HepG2 (cell line): ENCODE measurements around the gene CHEK2.

Source experiments
- KDM5A ChIP-seq: fragments of 200-600 bp; sonication (generic); IDR thresholded peaks from 2 replicates; pipeline ENCODE4 v1.7.0; 2018; ENCODE audit warnings: antibody characterized with exemption, mild to moderate bottlenecking, low read length, borderline replicate concordance
- NFE2L1 ChIP-seq: sonication (generic); formaldehyde crosslinking; IDR thresholded peaks from 2 replicates; pipeline ENCODE4 v1.4.0; 2020; ENCODE audit warnings: missing genetic modification reagents, mild to moderate bottlenecking, borderline replicate concordance
- POLR2A ChIP-seq, 2 experiments: IDR thresholded peaks; 2 replicates each; pipeline ENCODE4 v1.6.1; 2011; ENCODE audit warnings: low read depth in 2 of 2, low read length in 2 of 2, mild to moderate bottlenecking in 1 of 2, moderate library complexity in 1 of 2; ENCODE audit not compliant: insufficient read depth in 1 of 2
- RNF2 ChIP-seq: fragments of 450-650 bp; conservative IDR thresholded peaks from 2 replicates; pipeline ENCODE4 v1.6.1; 2016; ENCODE audit warnings: low read depth
- THAP7 ChIP-seq: sonication (generic); formaldehyde crosslinking; IDR thresholded peaks from 2 replicates; pipeline ENCODE4 v1.8.1; 2023; ENCODE audit warnings: mild to moderate bottlenecking, missing genetic modification reagents
- ZBTB20 ChIP-seq: sonication (generic); formaldehyde crosslinking; IDR thresholded peaks from 2 replicates; pipeline ENCODE4 v1.8.1; 2023; ENCODE audit warnings: missing genetic modification reagents, low read depth, mild to moderate bottlenecking, borderline replicate concordance
- ZBTB38 ChIP-seq: sonication (generic); formaldehyde crosslinking; IDR thresholded peaks from 2 replicates; pipeline ENCODE4 v1.5.1; 2020; ENCODE audit warnings: mild to moderate bottlenecking, missing genetic modification reagents
- ZNF512 ChIP-seq: sonication (generic); formaldehyde crosslinking; IDR thresholded peaks from 2 replicates; pipeline ENCODE4 v1.4.0; 2020; ENCODE audit warnings: mild to moderate bottlenecking, missing genetic modification reagents
- ZNF841 ChIP-seq: sonication (generic); formaldehyde crosslinking; IDR thresholded peaks from 2 replicates; pipeline ENCODE4 v1.8.1; 2023; ENCODE audit warnings: missing genetic modification reagents, borderline replicate concordance
- ZZZ3 ChIP-seq: sonication (generic); formaldehyde crosslinking; IDR thresholded peaks from 2 replicates; pipeline ENCODE4 v1.4.0; 2020; ENCODE audit warnings: missing genetic modification reagents, mild to moderate bottlenecking, borderline replicate concordance

- TF ChIP-seq NFE2L1 (CRISPR knock-in tag) (no peak), RNF2 (no peak), KDM5A (no peak), POLR2A (IDR thresholded peaks at IDR 0.05; ENCODE audit: insufficient read depth in 1 of 2, low read depth in 2 of 2, low read length in 2 of 2) (no peak), ZBTB38 (no peak), ZNF841 (CRISPR knock-in tag) (no peak), ZNF512 (CRISPR knock-in tag) (no peak), ZZZ3 (CRISPR knock-in tag) (no peak), THAP7 (no peak), ZBTB20 (no peak)
These were observed 47.0 kb upstream of the CHEK2 start for GRCh38 chr22:28788601-28789000.
